HG03354 (cell line): ENCODE measurements around the gene AKAP10.
"Not testable (repeated sequence)": the region's sequence is repeated elsewhere in the genome, so short reads cannot be mapped to it uniquely, and the experiment has no call there.

Experiments used
- ATAC-seq: cut with Tn5 transposase; IDR thresholded peaks from one replicate; pipeline ENCODE4 v1.9.1; 2021; ENCODE audit warnings: mild to moderate bottlenecking; ENCODE audit not compliant: unreplicated experiment, poor library complexity, severe bottlenecking

Gene AKAP10

DNA sequence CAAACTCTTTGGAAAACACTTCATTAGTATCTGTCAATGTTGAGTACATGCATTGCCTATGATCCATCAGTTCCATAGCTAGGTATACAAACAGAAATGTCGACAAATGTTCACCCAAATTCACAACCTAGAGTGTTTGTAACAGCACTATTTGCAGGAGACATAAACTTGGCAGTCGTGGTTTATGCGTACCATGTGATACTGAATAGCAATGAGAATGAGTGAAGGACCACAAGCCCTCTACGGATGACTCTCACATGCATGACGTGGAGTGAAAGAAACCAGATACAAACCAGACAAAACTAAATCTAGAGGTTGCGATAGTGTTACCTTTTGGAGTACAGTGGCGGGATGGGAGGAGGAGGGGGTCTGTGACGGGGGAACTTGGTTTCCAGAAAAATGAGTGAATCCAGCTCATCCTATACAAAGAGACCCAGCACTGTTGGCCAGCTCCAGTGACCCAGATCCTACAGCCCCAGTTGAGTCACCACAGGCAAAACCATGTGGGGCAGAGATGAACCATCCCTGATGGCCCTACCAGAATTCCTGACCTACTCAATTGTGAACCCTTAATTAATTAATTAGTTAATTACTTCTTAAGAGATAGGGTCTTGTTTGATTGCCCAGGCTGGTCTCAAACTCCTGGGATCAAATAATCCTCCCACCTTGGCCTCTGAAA is 94.0 kb downstream of the AKAP10 start:
- no peak for ATAC-seq

- ATAC-seq: no peak
Measured at GRCh38 chr17:19880393-19880792, 97.2 kb downstream of the AKAP10 start.

DNA sequence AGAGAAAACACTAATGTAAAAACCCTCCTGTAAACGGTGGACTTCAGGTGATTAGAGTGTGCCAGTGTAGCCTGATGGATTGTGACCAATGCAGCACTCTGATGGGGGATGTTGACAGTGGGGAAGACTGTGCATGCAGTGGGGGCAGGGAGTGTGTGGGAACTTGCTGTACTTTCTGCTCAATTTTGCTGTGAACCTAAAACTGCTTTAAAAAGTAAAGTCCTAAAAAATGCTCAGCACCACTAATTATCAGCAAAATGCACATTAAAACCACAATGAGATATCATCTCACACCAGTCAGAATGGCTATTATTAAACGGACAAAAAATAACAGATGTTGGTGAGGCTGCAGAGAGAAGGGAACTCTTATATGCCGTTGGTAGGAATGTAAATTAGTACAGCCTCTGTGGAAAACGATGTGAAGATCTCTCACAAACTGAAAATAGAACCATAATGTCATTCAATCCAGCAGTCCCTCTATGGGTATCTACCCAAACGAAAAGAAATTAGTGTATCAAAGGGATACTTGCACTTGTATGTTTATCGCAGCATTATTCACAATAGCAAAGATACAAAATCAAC is 100.2 kb downstream of the AKAP10 start:
- no peak for ATAC-seq

- ATAC-seq: no peak
Measured at GRCh38 chr17:19876529-19877161, 101.0 kb downstream of the AKAP10 start.

GRCh38 chr17:19874256-19874655 is 103.4 kb downstream of the AKAP10 start:
- no peak for ATAC-seq

- ATAC-seq: no peak
Measured at GRCh38 chr17:19873346-19873745, 104.3 kb downstream of the AKAP10 start.

- no peak for ATAC-seq
Measured at GRCh38 chr17:19868079-19868395, 109.6 kb downstream of the AKAP10 start.

- peak; percentile 59 for ATAC-seq
Measured at GRCh38 chr17:19867329-19868078, 110.1 kb downstream of the AKAP10 start, which contains the start of gene ULK2. ULK2 (minus strand) TSS chr17:19867936; CDS start chr17:19867417, 519 bp downstream.

DNA sequence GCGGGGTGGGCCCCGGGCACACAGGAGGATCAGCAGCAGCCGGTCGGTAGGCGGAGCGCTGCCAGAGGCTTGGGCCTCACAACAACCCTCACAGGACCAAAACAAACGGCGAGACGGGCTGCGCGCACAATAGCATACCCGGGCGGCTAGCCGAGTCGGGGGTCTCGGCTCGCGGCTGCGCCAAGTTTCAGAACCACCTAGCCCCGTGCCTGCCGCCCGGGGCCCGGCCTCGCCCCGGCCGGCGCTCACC is 110.6 kb downstream of the AKAP10 start:
- ATAC-seq: peak; percentile 66

- no peak for ATAC-seq
Measured at GRCh38 chr17:19865021-19865420, 112.6 kb downstream of the AKAP10 start.

DNA sequence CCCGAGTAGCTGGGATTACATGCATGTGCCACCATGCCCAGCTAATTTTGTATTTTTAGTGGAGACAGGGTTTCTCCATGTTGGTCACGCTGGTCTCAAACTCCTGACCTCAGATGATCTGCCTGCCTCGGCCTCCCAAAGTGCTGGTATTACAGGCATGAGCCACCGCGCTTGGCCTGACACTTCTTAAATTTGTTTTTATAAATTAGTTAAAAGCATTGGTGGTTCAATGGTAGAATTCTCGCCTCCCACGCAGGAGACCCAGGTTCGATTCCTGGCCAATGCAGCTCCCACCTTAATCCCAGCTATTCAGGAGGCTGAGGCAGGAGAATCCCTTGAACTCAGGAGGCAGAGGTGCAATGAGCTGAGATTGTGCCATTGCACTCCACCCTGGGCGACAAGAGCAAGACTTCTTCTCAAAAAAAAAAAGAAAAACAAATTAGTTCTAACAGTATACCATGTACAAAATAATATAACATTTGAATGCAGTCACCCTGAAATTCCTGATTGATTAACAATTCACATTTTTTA is 116.9 kb downstream of the AKAP10 start:
- ATAC-seq: not testable (repeated sequence)

GRCh38 chr17:19857640-19858039 is 120.0 kb downstream of the AKAP10 start:
- ATAC-seq: no peak
